ENCODE measurements around the gene SIK2. TPM values are rescaled to one million over a fixed set of nuclear protein-coding genes. Genes with fewer than 3 reads are reported as not detected.
A peak's percentile ranks its signal among the peaks of the same experiment; 100 is the strongest.
"Not testable (repeated sequence)": the region's sequence is repeated elsewhere in the genome, so short reads cannot be mapped to it uniquely, and the experiment has no call there.

The SIK2 gene
- total RNA-seq, 1 donor from 2014 or later, result 43.0 TPM

GRCh38 chr11:111655924-111656323 is 53.7 kb downstream of the SIK2 start:
- H3K36me3 Mint-ChIP-seq (ENCODE audit: insufficient read depth), result peaks cover 3% of the 10 kb centered on the region
- H3K27me3 Mint-ChIP-seq, result no peaks in the 10 kb centered on the region
- no peak for DNase-seq (ENCODE audit: low spot score, unreplicated experiment)
- H3K4me3 Mint-ChIP-seq (ENCODE audit: low read depth), result no peak overlapping the region
- TF ChIP-seq CTCF (IDR thresholded peaks at IDR 0.05; ENCODE audit: unreplicated experiment), result no peak
- H3K9me3 Mint-ChIP-seq (ENCODE audit: low read depth), result peaks cover under 1% of the 10 kb centered on the region
- H3K27ac Mint-ChIP-seq, result peak overlapping the region; percentile 60
- H3K4me1 Mint-ChIP-seq (ENCODE audit: low read depth), result no peaks in the 10 kb centered on the region

- H3K36me3 Mint-ChIP-seq (ENCODE audit: insufficient read depth), result peaks cover 14% of the 10 kb centered on the region
- DNase-seq (ENCODE audit: low spot score, unreplicated experiment); H3K9me3 Mint-ChIP-seq (ENCODE audit: low read depth); H3K27me3 Mint-ChIP-seq; H3K4me1 Mint-ChIP-seq (ENCODE audit: low read depth); H3K4me3 Mint-ChIP-seq (ENCODE audit: low read depth); H3K27ac Mint-ChIP-seq: not testable (repeated sequence)
Measured at GRCh38 chr11:111657905-111658304, 55.7 kb downstream of the SIK2 start.

GRCh38 chr11:111658493-111658892 is 56.2 kb downstream of the SIK2 start:
- peaks cover 19% of the 10 kb centered on the region for H3K36me3 Mint-ChIP-seq (ENCODE audit: insufficient read depth)
- H3K4me1 Mint-ChIP-seq (ENCODE audit: low read depth); H3K9me3 Mint-ChIP-seq (ENCODE audit: low read depth); H3K27me3 Mint-ChIP-seq; H3K27ac Mint-ChIP-seq; DNase-seq (ENCODE audit: low spot score, unreplicated experiment); H3K4me3 Mint-ChIP-seq (ENCODE audit: low read depth): not testable (repeated sequence)

- TF ChIP-seq CTCF (IDR thresholded peaks at IDR 0.05; ENCODE audit: unreplicated experiment), result no peak
- H3K36me3 Mint-ChIP-seq (ENCODE audit: insufficient read depth), result peaks cover 21% of the 10 kb centered on the region
- no peaks in the 10 kb centered on the region for H3K4me1 Mint-ChIP-seq (ENCODE audit: low read depth)
- no peak overlapping the region for H3K27ac Mint-ChIP-seq
- no peak for DNase-seq (ENCODE audit: low spot score, unreplicated experiment)
- H3K27me3 Mint-ChIP-seq, result no peaks in the 10 kb centered on the region
- no peak overlapping the region for H3K4me3 Mint-ChIP-seq (ENCODE audit: low read depth)
- H3K9me3 Mint-ChIP-seq (ENCODE audit: low read depth), result peaks cover 3% of the 10 kb centered on the region
Measured at GRCh38 chr11:111659201-111660115, 57.2 kb downstream of the SIK2 start.

GRCh38 chr11:111660822-111661221 is 58.6 kb downstream of the SIK2 start:
- Mint-ChIP-seq H3K9me3 (ENCODE audit: low read depth) (peaks cover 3% of the 10 kb centered on the region), H3K4me1 (ENCODE audit: low read depth) (no peaks in the 10 kb centered on the region), H3K36me3 (ENCODE audit: insufficient read depth) (peaks cover 21% of the 10 kb centered on the region), H3K27me3 (no peaks in the 10 kb centered on the region), H3K27ac (no peak overlapping the region), H3K4me3 (ENCODE audit: low read depth) (no peak overlapping the region)
- no peak for DNase-seq (ENCODE audit: low spot score, unreplicated experiment)
- TF ChIP-seq CTCF (IDR thresholded peaks at IDR 0.05; ENCODE audit: unreplicated experiment), result no peak

GRCh38 chr11:111663820-111664219 is 61.6 kb downstream of the SIK2 start:
- no peak overlapping the region for H3K27ac Mint-ChIP-seq
- H3K27me3 Mint-ChIP-seq, result no peaks in the 10 kb centered on the region
- H3K9me3 Mint-ChIP-seq (ENCODE audit: low read depth), result peaks cover 3% of the 10 kb centered on the region
- no peak for TF ChIP-seq CTCF (IDR thresholded peaks at IDR 0.05; ENCODE audit: unreplicated experiment)
- no peak for DNase-seq (ENCODE audit: low spot score, unreplicated experiment)
- H3K4me3 Mint-ChIP-seq (ENCODE audit: low read depth), result no peak overlapping the region
- no peaks in the 10 kb centered on the region for H3K4me1 Mint-ChIP-seq (ENCODE audit: low read depth)
- H3K36me3 Mint-ChIP-seq (ENCODE audit: insufficient read depth), result peaks cover 24% of the 10 kb centered on the region

Data from progenitor cell of endocrine pancreas (in vitro differentiated cells).